ENCODE measurements around the gene ZNF488.

GRCh38 chr10:47421057-47421952 lies 37.2 kb upstream of the ZNF488 start:
- TF ChIP-seq CTCF (IDR thresholded peaks at IDR 0.05) (no peak), POLR2A (IDR thresholded peaks at IDR 0.05) (no peak)

Measured in Peyer's patch (tissue), 4 donors.